DND-41 (cell line): ENCODE results near the gene AIF1L.

Source experiments
- ATAC-seq: fragments of 200-7000 bp; cut with Tn5 transposase; 3 replicates; pipeline ENCODE4 v1.9.1; 2021; ENCODE audit warnings: low read depth; ENCODE audit not compliant: insufficient read depth
- DNase-seq: peaks from one replicate; pipeline ENCODE4 v3.0.0-alpha.2; 2020
- H2AFZ ChIP-seq: 2 replicates; pipeline ENCODE4 v1.6.0; 2012; ENCODE audit warnings: low read depth, low read length
- H3K27ac ChIP-seq: 2 replicates; pipeline ENCODE4 v1.5.1; 2012; ENCODE audit warnings: low read length, inconsistent platforms
- H3K27me3 ChIP-seq: fragments of 200-600 bp; sonication (generic); 2 replicates; pipeline ENCODE4 v1.6.0; 2012; ENCODE audit warnings: low read length, mild to moderate bottlenecking, inconsistent platforms; ENCODE audit not compliant: insufficient read depth, poor library complexity
- H3K36me3 ChIP-seq: 2 replicates; pipeline ENCODE4 v1.5.1; 2012; ENCODE audit warnings: low read length, inconsistent platforms; ENCODE audit not compliant: insufficient read depth
- H3K4me1 ChIP-seq: 2 replicates; pipeline ENCODE4 v1.5.1; 2012; ENCODE audit warnings: mild to moderate bottlenecking, low read length; ENCODE audit not compliant: insufficient read depth
- H3K4me2 ChIP-seq: 2 replicates; pipeline ENCODE4 v1.6.0; 2012; ENCODE audit warnings: mild to moderate bottlenecking, moderate library complexity, low read length, inconsistent platforms; ENCODE audit not compliant: insufficient read depth
- H3K4me3 ChIP-seq, 2 experiments: fragments of 200-600 bp in 1 of 2; shearing (Covaris generic) in 1 of 2; 2 replicates each; pipeline ENCODE4 v1.5.1; 2012 to 2016; ENCODE audit warnings: inconsistent platforms in 2 of 2, low read length in 2 of 2, mild to moderate bottlenecking in 2 of 2, low read depth in 1 of 2, moderate library complexity in 1 of 2
- H3K79me2 ChIP-seq: 2 replicates; pipeline ENCODE4 v1.6.0; 2012; ENCODE audit warnings: low read length, inconsistent platforms; ENCODE audit not compliant: insufficient read depth
- H3K9ac ChIP-seq: 2 replicates; pipeline ENCODE4 v1.6.0; 2012; ENCODE audit warnings: low read depth, mild to moderate bottlenecking, inconsistent platforms, low read length, moderate library complexity
- H3K9me3 ChIP-seq: 2 replicates; pipeline ENCODE4 v1.5.1; 2012; ENCODE audit warnings: low read length, moderate library complexity, mild to moderate bottlenecking, inconsistent platforms; ENCODE audit not compliant: insufficient read depth, severe bottlenecking
- H4K20me1 ChIP-seq: 2 replicates; pipeline ENCODE4 v1.6.0; 2012; ENCODE audit warnings: low read length; ENCODE audit not compliant: insufficient read depth
- EZH2 ChIP-seq: IDR thresholded peaks from 3 replicates; pipeline ENCODE4 v1.6.1; 2012; ENCODE audit warnings: borderline replicate concordance, low read depth, mild to moderate bottlenecking, moderate library complexity, low read length, inconsistent platforms; ENCODE audit not compliant: severe bottlenecking
- TF ChIP-seq, protein P1 (sequence below): IDR thresholded peaks from 2 replicates; pipeline ENCODE4 v1.5.1; 2012; ENCODE audit warnings: borderline replicate concordance, low read length, moderate library complexity, mild to moderate bottlenecking; ENCODE audit not compliant: poor library complexity, severe bottlenecking; ENCODE audit errors: extremely low read depth

AIF1L gene

DNA sequence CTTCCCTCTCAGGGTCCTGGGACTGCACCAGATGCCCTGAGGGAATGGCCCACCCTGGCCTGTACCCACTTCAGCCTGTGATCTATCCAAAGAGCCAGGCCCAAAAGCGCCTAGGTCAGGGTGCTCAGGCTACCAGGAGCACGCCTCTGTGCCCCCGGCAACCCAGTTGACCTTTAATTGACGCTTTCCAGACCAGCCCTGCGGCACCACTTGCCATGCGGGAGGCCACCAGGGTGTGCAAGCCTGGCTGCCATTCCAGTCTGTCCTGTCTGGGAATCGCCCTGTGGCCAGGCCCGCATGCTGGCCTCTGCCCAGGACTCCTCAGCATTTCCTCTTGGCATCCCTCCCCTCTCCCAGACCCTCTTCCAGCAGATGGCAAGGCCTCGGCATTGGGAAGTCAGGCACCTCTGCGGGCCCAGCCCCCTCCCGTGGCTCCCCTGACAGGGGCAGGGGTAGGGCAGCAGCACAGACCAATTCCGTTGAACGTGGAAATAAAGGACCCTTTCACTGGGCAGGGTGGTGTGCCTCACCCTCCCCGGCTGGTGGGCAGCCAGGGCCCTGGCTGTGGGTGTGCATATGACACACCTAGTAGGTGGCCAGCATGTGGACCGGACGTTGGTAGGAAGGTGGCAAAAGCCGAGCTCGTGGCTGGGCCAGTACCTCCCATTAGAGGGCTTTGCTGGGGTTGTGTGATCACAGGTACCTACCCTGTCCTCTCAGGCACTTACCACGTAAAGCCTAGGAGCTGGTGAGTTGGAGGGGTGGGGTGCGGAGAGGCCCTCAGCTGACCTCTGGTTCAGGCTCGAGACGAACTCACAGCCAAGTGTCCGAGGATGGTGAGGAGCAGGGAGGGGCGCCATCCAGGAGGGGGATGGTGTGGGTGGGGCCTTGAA is 3.5 kb upstream of the AIF1L start:
- Histone ChIP-seq H2AFZ (no peak overlapping the region), H3K4me1 (no peaks in the 10 kb centered on the region), H3K9ac (no peak overlapping the region), H3K4me2 (no peak overlapping the region), H3K4me3 (no peak overlapping the region), H3K36me3 (no peaks in the 10 kb centered on the region), H3K27ac (no peak overlapping the region), H3K79me2 (no peaks in the 10 kb centered on the region), H3K27me3 (no peaks in the 10 kb centered on the region), H4K20me1 (no peaks in the 10 kb centered on the region), H3K9me3 (no peaks in the 10 kb centered on the region)
- ATAC-seq (no peak), DNase-seq (no peak)
- TF ChIP-seq, protein P1, sequence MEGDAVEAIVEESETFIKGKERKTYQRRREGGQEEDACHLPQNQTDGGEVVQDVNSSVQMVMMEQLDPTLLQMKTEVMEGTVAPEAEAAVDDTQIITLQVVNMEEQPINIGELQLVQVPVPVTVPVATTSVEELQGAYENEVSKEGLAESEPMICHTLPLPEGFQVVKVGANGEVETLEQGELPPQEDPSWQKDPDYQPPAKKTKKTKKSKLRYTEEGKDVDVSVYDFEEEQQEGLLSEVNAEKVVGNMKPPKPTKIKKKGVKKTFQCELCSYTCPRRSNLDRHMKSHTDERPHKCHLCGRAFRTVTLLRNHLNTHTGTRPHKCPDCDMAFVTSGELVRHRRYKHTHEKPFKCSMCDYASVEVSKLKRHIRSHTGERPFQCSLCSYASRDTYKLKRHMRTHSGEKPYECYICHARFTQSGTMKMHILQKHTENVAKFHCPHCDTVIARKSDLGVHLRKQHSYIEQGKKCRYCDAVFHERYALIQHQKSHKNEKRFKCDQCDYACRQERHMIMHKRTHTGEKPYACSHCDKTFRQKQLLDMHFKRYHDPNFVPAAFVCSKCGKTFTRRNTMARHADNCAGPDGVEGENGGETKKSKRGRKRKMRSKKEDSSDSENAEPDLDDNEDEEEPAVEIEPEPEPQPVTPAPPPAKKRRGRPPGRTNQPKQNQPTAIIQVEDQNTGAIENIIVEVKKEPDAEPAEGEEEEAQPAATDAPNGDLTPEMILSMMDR: no peak
- no peak for TF ChIP-seq EZH2

DNA sequence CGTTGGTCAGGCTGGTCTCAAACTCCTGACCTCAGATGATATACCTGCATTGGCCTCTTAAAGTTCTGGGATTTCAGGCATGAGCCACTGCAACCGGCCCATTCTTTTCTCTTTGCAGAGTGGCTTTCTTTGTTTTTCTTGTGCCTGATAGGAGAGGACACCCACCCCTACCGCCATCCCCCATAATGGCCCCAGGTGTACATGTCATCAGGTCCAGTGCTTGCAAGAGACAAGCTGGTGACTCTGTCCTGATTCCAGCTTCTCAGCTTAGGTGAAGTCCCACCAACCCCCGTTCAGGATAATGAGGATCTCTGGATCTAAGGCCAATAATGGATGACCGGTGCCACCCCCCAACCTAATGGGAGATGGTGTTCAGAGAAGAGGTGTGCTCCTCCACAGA is 2.3 kb upstream of the AIF1L start:
- no peaks in the 10 kb centered on the region for H3K79me2 ChIP-seq
- ATAC-seq: no peak
- H2AFZ ChIP-seq: no peak overlapping the region
- no peak for DNase-seq
- no peak overlapping the region for H3K4me3 ChIP-seq
- H3K9ac ChIP-seq: no peak overlapping the region
- no peaks in the 10 kb centered on the region for H3K9me3 ChIP-seq
- TF ChIP-seq EZH2: no peak
- TF ChIP-seq, protein P1: no peak
- H4K20me1 ChIP-seq: no peaks in the 10 kb centered on the region
- H3K36me3 ChIP-seq: no peaks in the 10 kb centered on the region
- H3K27ac ChIP-seq: no peak overlapping the region
- no peaks in the 10 kb centered on the region for H3K27me3 ChIP-seq
- H3K4me1 ChIP-seq: no peaks in the 10 kb centered on the region
- no peak overlapping the region for H3K4me2 ChIP-seq

DNA sequence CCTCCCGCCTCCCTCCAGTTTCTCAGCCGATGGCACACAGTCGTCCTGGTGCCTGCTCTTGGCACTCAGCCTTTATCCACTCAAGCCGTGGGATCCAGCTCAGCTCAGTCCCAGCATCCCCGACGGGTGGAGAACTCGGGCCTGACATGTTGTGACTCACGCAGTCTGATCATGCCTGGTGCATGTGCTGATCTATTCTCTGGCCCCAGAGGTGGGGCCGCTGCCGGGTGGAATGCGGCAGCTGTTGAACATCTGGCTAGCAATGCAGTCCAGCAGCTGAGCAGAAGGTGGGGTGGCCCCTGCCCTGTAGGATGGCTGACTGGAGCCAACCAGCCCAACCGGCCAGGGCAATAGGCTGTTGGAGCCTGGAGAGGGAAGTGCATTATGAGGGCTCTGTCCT is 1.7 kb upstream of the AIF1L start:
- no peaks in the 10 kb centered on the region for H3K4me1 ChIP-seq
- no peak for DNase-seq

More for the DNA sequence above, 1.7 kb upstream of the AIF1L start:
- Histone ChIP-seq H3K27ac (no peak overlapping the region), H4K20me1 (no peaks in the 10 kb centered on the region), H3K27me3 (no peaks in the 10 kb centered on the region), H2AFZ (no peak overlapping the region), H3K36me3 (no peaks in the 10 kb centered on the region), H3K9me3 (no peaks in the 10 kb centered on the region), H3K4me3 (no peak overlapping the region), H3K79me2 (no peaks in the 10 kb centered on the region), H3K9ac (no peak overlapping the region), H3K4me2 (no peak overlapping the region)
- ATAC-seq: no peak
- no peak for TF ChIP-seq EZH2
- TF ChIP-seq, protein P1: no peak
